H1 (cell line): ENCODE data around the gene PDCD7. TPM values are rescaled to one million over a fixed set of nuclear protein-coding genes. Genes with fewer than 3 reads are reported as not detected.

Experiments used
- CTCF ChIA-PET: fragments of 300-600 bp; sonication (Branson Sonifier 250); formaldehyde crosslinking; loops from one replicate; lab custom pipeline; 2021; ENCODE audit not compliant: partially characterized antibody; lab: Charles Lee
- POLR2A ChIA-PET: fragments of 300-600 bp; sonication (Branson Sonifier 250); formaldehyde crosslinking; loops from one replicate; lab custom pipeline; 2021; ENCODE audit warnings: inconsistent platforms; ENCODE audit not compliant: partially characterized antibody; lab: Charles Lee
- DNase-seq, 2 experiments: peaks; one replicate each; pipeline versions ENCODE4 v3.0.0 to v3.0.0-alpha.2; 2010 to 2022; ENCODE audit warnings: low spot score in 2 of 2, low read depth in 1 of 2, mixed read lengths in 1 of 2
- FAIRE-seq: peaks from 2 replicates; lab custom pipeline; 2011; peaks lifted over from hg19 to GRCh38; lab: Jason Lieb, UNC
- H2AFZ ChIP-seq: 2 replicates; pipeline ENCODE4 v1.8.1; 2012; ENCODE audit warnings: low read length, inconsistent platforms
- H2AK5ac ChIP-seq: 2 replicates; pipeline ENCODE4 v1.6.1; 2013; ENCODE audit warnings: low read depth, low read length
- H2BK120ac ChIP-seq: replicated peaks from 2 replicates; pipeline ENCODE3; 2013; ENCODE audit warnings: low read depth, low read length, inconsistent platforms
- H2BK12ac ChIP-seq: 2 replicates; pipeline ENCODE4 v1.6.1; 2013; ENCODE audit warnings: low read depth, low read length
- H2BK15ac ChIP-seq: 2 replicates; pipeline ENCODE4 v1.6.1; 2013; ENCODE audit warnings: low read length
- H2BK20ac ChIP-seq: 2 replicates; pipeline ENCODE4 v1.6.1; 2013; ENCODE audit warnings: low read length
- H2BK5ac ChIP-seq: 2 replicates; pipeline ENCODE4 v1.6.1; 2013; ENCODE audit warnings: low read depth, low read length
- H3K14ac ChIP-seq: 2 replicates; pipeline ENCODE4 v1.6.1; 2013; ENCODE audit warnings: inconsistent platforms; ENCODE audit not compliant: insufficient read length
- H3K18ac ChIP-seq: 2 replicates; pipeline ENCODE4 v1.6.1; 2013; ENCODE audit warnings: low read length; ENCODE audit errors: extremely low read depth
- H3K23ac ChIP-seq: 2 replicates; pipeline ENCODE4 v1.6.1; 2013; ENCODE audit warnings: inconsistent platforms; ENCODE audit not compliant: insufficient read length
- H3K23me2 ChIP-seq: 2 replicates; pipeline ENCODE4 v1.6.1; 2013; ENCODE audit warnings: low read depth, low read length
- H3K27ac ChIP-seq: 2 replicates; pipeline ENCODE4 v1.6.1; 2011; ENCODE audit warnings: low read depth, low read length, inconsistent platforms
- H3K27me3 ChIP-seq, 4 experiments: replicated peaks in 1 of 4; 1 replicate in 1 of 4; 2 replicates in 3 of 4; pipeline versions ENCODE4 v1.6.1 to v1.8.1; 2011 to 2013; ENCODE audit warnings: low read length in 3 of 4, mild to moderate bottlenecking in 3 of 4, inconsistent platforms in 2 of 4, mixed read lengths in 2 of 4, moderate library complexity in 1 of 4; ENCODE audit not compliant: control insufficient read depth in 3 of 4, insufficient read depth in 3 of 4; ENCODE audit errors: extremely low read depth in 1 of 4
- H3K36me3 ChIP-seq, 4 experiments: 2 replicates each; pipeline versions ENCODE4 v1.6.1 to v1.8.1; 2011 to 2013; ENCODE audit warnings: mild to moderate bottlenecking in 4 of 4, low read length in 3 of 4, moderate library complexity in 2 of 4, control low read depth in 1 of 4, inconsistent platforms in 1 of 4; ENCODE audit not compliant: insufficient read depth in 4 of 4, control insufficient read depth in 2 of 4
- H3K4ac ChIP-seq: replicated peaks from 2 replicates; pipeline ENCODE3; 2013; ENCODE audit warnings: low read length, low read depth, mixed read lengths, inconsistent platforms; ENCODE audit not compliant: insufficient read length
- H3K4me1 ChIP-seq, 4 experiments: replicated peaks in 1 of 4; 1 replicate in 1 of 4; 2 replicates in 3 of 4; pipeline versions ENCODE4 v1.6.1 to v1.8.1; 2011 to 2013; ENCODE audit warnings: low read length in 3 of 4, inconsistent platforms in 2 of 4, mixed read lengths in 1 of 4; ENCODE audit not compliant: insufficient read depth in 4 of 4, control insufficient read depth in 3 of 4
- H3K4me2 ChIP-seq, 2 experiments: 2 replicates each; pipeline versions ENCODE4 v1.6.1 to v1.8.1; 2011 to 2013; ENCODE audit warnings: low read depth in 2 of 2, low read length in 2 of 2, control low read depth in 1 of 2, inconsistent platforms in 1 of 2, mild to moderate bottlenecking in 1 of 2; ENCODE audit not compliant: insufficient read depth in 1 of 2
- H3K4me3 ChIP-seq, 4 experiments: fragments of 200-600, 300-600 bp in 1 of 4; sonication (generic), shearing (Covaris generic), sonication (Bioruptor Twin) in 1 of 4; 2 replicates each; pipeline versions ENCODE4 v1.5.1 to v1.8.1; 2011 to 2016; ENCODE audit warnings: low read length in 4 of 4, low read depth in 3 of 4, control low read depth in 2 of 4, inconsistent platforms in 2 of 4, mild to moderate bottlenecking in 2 of 4, mixed read lengths in 1 of 4, moderate library complexity in 1 of 4; ENCODE audit not compliant: insufficient read depth in 2 of 4; ENCODE audit errors: extremely low read depth in 1 of 4
- H3K56ac ChIP-seq: replicated peaks from 2 replicates; pipeline ENCODE3; 2013; ENCODE audit warnings: low read depth, mild to moderate bottlenecking, mixed read lengths, low read length, inconsistent platforms; ENCODE audit not compliant: insufficient read length
- H3K79me1 ChIP-seq: 2 replicates; pipeline ENCODE4 v1.6.1; 2013; ENCODE audit warnings: low read depth, low read length, control low read depth
- H3K79me2 ChIP-seq, 2 experiments: 2 replicates each; pipeline versions ENCODE4 v1.6.1 to v1.8.1; 2012 to 2013; ENCODE audit warnings: low read length in 2 of 2, mild to moderate bottlenecking in 2 of 2, inconsistent platforms in 1 of 2; ENCODE audit not compliant: insufficient read depth in 2 of 2, control insufficient read depth in 1 of 2
- H3K9ac ChIP-seq, 4 experiments: replicated peaks in 1 of 4; 1 replicate in 1 of 4; 2 replicates in 3 of 4; pipeline versions ENCODE4 v1.6.1 to v1.8.1; 2011 to 2013; ENCODE audit warnings: low read depth in 3 of 4, low read length in 3 of 4, control low read depth in 2 of 4, mild to moderate bottlenecking in 2 of 4, moderate library complexity in 2 of 4, inconsistent platforms in 1 of 4; ENCODE audit errors: extremely low read depth in 1 of 4
- H3K9me3 ChIP-seq, 2 experiments: 2 replicates each; pipeline versions ENCODE4 v1.6.1 to v1.8.1; 2012 to 2013; ENCODE audit warnings: mild to moderate bottlenecking in 2 of 2, moderate library complexity in 2 of 2, control low read depth in 1 of 2, inconsistent platforms in 1 of 2, low read depth in 1 of 2, low read length in 1 of 2, mixed read lengths in 1 of 2; ENCODE audit not compliant: insufficient read depth in 2 of 2
- H4K20me1 ChIP-seq, 2 experiments: replicated peaks in 1 of 2; 2 replicates each; pipeline versions ENCODE3 to v1.8.1; 2011 to 2013; ENCODE audit warnings: inconsistent platforms in 2 of 2, low read length in 2 of 2, mild to moderate bottlenecking in 1 of 2; ENCODE audit not compliant: insufficient read depth in 2 of 2, control insufficient read depth in 1 of 2
- H4K5ac ChIP-seq: 2 replicates; pipeline ENCODE4 v1.6.1; 2013; ENCODE audit warnings: low read length, low read depth, mixed read lengths, inconsistent platforms; ENCODE audit not compliant: insufficient read length
- H4K8ac ChIP-seq: 2 replicates; pipeline ENCODE4 v1.8.0; 2013; ENCODE audit warnings: mild to moderate bottlenecking, moderate library complexity, low read length, inconsistent platforms; ENCODE audit not compliant: insufficient read depth; ENCODE audit errors: extremely low read depth
- H4K91ac ChIP-seq: replicated peaks from 2 replicates; pipeline ENCODE3; 2013; ENCODE audit warnings: low read length, mixed read lengths, inconsistent platforms; ENCODE audit not compliant: insufficient read length
- CBX5 ChIP-seq: fragments of 300-800, 300-1000 bp; sonication (generic); IDR thresholded peaks from 2 replicates; pipeline ENCODE4 v1.7.1; 2016; ENCODE audit warnings: antibody characterized with exemption, low read length, low read depth
- HDAC6 ChIP-seq: IDR thresholded peaks from one replicate; pipeline ENCODE4 v1.7.1; 2012; ENCODE audit warnings: low read depth, mild to moderate bottlenecking, inconsistent platforms, low read length, moderate library complexity
- JUN ChIP-seq: IDR thresholded peaks from 2 replicates; pipeline ENCODE4 v1.6.1; 2011; ENCODE audit warnings: low read depth, mild to moderate bottlenecking, improper control_type of control experiment, low read length
- PHF8 ChIP-seq: fragments of 200-600 bp; sonication (generic); conservative IDR thresholded peaks from 2 replicates; pipeline ENCODE4 v1.7.1; 2012; ENCODE audit warnings: low read depth, mild to moderate bottlenecking, inconsistent platforms, low read length, moderate library complexity
- POLR2A ChIP-seq, 2 experiments: IDR thresholded peaks; 1 replicate in 1 of 2; 2 replicates in 1 of 2; pipeline ENCODE4 v1.6.1; 2011; ENCODE audit warnings: low read depth in 2 of 2, low read length in 2 of 2, mild to moderate bottlenecking in 2 of 2; ENCODE audit errors: control extremely low read depth in 1 of 2
- SIRT6 ChIP-seq: IDR thresholded peaks from one replicate; pipeline ENCODE4 v1.7.1; 2012; ENCODE audit warnings: low read length, inconsistent platforms
- SP2 ChIP-seq: IDR thresholded peaks from 2 replicates; pipeline ENCODE4 v1.6.1; 2012; ENCODE audit warnings: mild to moderate bottlenecking, low read length, inconsistent platforms
- SRF ChIP-seq: IDR thresholded peaks from 2 replicates; pipeline ENCODE4 v1.6.1; 2011; ENCODE audit warnings: mild to moderate bottlenecking, low read depth, low read length, moderate library complexity
- TAF7 ChIP-seq: optimal IDR thresholded peaks from 2 replicates; pipeline ENCODE3; 2011; ENCODE audit warnings: low read depth, mild to moderate bottlenecking, inconsistent platforms, low read length, moderate library complexity, borderline replicate concordance
- WGBS, 2 experiments: shearing (Covaris generic) in 1 of 2; methylation state at CpG; one replicate each; pipeline versions ENCODE4 v1.1.6 to v1.1.7; 2013 to 2015; ENCODE audit warnings: low lambda C conversion rate in 2 of 2, mixed read lengths in 2 of 2, inconsistent platforms in 1 of 2, low coverage in 1 of 2, missing lambda C conversion rate in 1 of 2; ENCODE audit not compliant: insufficient replicate concordance in 2 of 2, insufficient coverage in 1 of 2, insufficient read length in 1 of 2; ENCODE audit errors: extremely low coverage in 1 of 2, missing lambda C conversion rate in 1 of 2; 5-methylcytosine and 5-hydroxymethylcytosine counted together
- polyA plus RNA-seq, 7 experiments: library from polyadenylated mRNA; depleted of rRNA in 3 of 7; stranded (reverse) in 5 of 7; unstranded in 2 of 7; fragments of >200 nt in 5 of 7; fragments of 200-250 nt in 2 of 7; gene quantifications; 1 replicate in 5 of 7; 2 replicates in 1 of 7; 4 replicates in 1 of 7; pipeline versions ENCODE4 v1.2.1 to v1.2.3, GENCODE V29; 2011 to 2013; ENCODE audit warnings: missing spikeins in 2 of 7, mixed read lengths in 2 of 7
- total RNA-seq: library from RNA; stranded (reverse); fragmentation: NEBNext Ultra II Directional; extraction: Animal tissue kit (Norgen Biotek cat#: 25700); gene quantifications from 2 replicates; pipeline ENCODE4 v1.2.1, GENCODE V29; 2021
- TF ChIP-seq, protein P1 (sequence below): IDR thresholded peaks from 2 replicates; pipeline ENCODE4 v1.6.1; 2011; ENCODE audit warnings: low read depth, mild to moderate bottlenecking, low read length; ENCODE audit not compliant: insufficient read depth
- TF ChIP-seq, protein P2 (sequence below): IDR thresholded peaks from 2 replicates; pipeline ENCODE4 v1.6.1; 2011; ENCODE audit warnings: low read length, improper control_type of control experiment

The PDCD7 gene
- total and polyA plus RNA-seq, 2 of the 8 experiments (the other 6 are each of a cell fraction or from before 2014, with no cell fraction given): 11.5 to 25.6 TPM

DNA sequence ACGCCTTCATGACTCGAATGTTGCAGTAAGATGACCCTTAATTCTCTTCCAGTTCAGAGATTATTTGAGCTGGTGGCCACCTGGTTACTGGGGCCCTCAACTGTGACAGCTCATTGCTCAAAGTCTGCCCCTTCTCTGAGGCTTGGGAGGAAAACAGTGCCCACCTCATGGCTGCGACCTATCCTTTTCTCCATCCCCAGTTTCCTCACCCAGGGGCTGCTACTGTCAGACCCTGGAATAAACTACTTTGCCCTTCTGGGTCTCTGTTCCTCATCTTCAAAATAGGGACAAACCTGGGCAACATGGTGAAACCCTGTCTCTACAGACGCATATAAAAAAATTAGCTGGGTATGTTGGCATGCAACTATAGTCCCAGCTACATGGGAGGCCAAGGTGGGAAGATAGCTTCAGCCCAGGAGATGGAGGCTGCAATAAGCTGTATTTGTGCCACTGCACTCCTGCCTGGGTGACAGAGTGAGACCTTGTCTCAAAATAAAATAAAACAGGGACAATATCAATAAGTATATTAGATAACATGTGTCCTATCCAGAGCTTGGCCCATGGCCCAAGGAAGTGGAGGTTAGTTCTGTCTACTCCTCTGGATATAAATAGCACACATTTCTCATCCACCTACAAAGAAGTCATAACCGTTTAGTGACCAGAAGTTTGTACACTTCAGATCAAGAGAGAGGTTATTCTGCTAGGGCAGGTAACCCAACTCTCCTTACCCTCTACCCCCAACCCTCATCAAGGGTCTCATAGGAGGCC, 63.6 kb downstream of the PDCD7 start:
- no peak overlapping the region for H2BK20ac ChIP-seq
- no peak overlapping the region for H4K91ac ChIP-seq
- no peak overlapping the region for H3K4me3 ChIP-seq
- H4K20me1 ChIP-seq: no peaks in the 10 kb centered on the region
- peaks cover 3% of the 10 kb centered on the region in 2 experiments; a peak in 2 of 4 replicates for H3K9me3 ChIP-seq
- H2AK5ac ChIP-seq: no peak overlapping the region
- DNase-seq (no peak), FAIRE-seq (no peak)
- peaks cover 6% of the 10 kb centered on the region; the same call in 1 of the 2 replicates for H3K23me2 ChIP-seq
- no peak overlapping the region for H4K5ac ChIP-seq
- no peaks in the 10 kb centered on the region; a peak in 1 of 4 replicates for H3K79me2 ChIP-seq
- ChIA-PET CTCF (interaction anchor here (0.6 to 33.2 kb wide), 5 partner anchors 4 to 429 kb away, joined by 5 to 1213 read pairs (median 23); partner anchors contain the start of genes KBTBD13, RASL12 and SLC51B), POLR2A (interaction anchor here (1.4 to 8.0 kb wide), 2 partner anchors 12 to 14 kb away, joined by 3 to 93 read pairs; partner anchors contain the start of gene KBTBD13)
- H3K9ac ChIP-seq: no peak overlapping the region
- no peak overlapping the region for H3K27ac ChIP-seq
- H3K56ac ChIP-seq: no peak overlapping the region
- H4K8ac ChIP-seq: no peak overlapping the region
- no peak overlapping the region for H2BK12ac ChIP-seq
- no peak overlapping the region for H3K23ac ChIP-seq
- WGBS, 2 experiments: 89% methylated on average over 5 of the region's 5 CpGs; no CpG with 5 or more reads in 1 of the 2 experiments
- TF ChIP-seq, protein P1, sequence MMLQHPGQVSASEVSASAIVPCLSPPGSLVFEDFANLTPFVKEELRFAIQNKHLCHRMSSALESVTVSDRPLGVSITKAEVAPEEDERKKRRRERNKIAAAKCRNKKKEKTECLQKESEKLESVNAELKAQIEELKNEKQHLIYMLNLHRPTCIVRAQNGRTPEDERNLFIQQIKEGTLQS: no peak
- no peak for TF ChIP-seq SIRT6
- no peak for TF ChIP-seq PHF8
- TF ChIP-seq, protein P2, sequence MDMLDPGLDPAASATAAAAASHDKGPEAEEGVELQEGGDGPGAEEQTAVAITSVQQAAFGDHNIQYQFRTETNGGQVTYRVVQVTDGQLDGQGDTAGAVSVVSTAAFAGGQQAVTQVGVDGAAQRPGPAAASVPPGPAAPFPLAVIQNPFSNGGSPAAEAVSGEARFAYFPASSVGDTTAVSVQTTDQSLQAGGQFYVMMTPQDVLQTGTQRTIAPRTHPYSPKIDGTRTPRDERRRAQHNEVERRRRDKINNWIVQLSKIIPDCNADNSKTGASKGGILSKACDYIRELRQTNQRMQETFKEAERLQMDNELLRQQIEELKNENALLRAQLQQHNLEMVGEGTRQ: no peak
- TF ChIP-seq POLR2A (IDR thresholded peaks at IDR 0.05; ENCODE audit: control extremely low read depth in 1 of 2, low read depth in 2 of 2, low read length in 2 of 2): no peak
- TF ChIP-seq SP2: no peak
- TF ChIP-seq HDAC6: no peak
- no peak for TF ChIP-seq CBX5
- TF ChIP-seq TAF7: no peak
- TF ChIP-seq JUN: no peak
- TF ChIP-seq SRF: no peak
- no peak overlapping the region for H2BK5ac ChIP-seq
- H3K4me1 ChIP-seq: peaks cover 5 to 19% (median 7%) of the 10 kb centered on the region in 4 experiments
- no peak overlapping the region for H2BK15ac ChIP-seq
- peaks cover 3% of the 10 kb centered on the region; the same call in 1 of the 2 replicates for H3K79me1 ChIP-seq
- no peak overlapping the region for H2BK120ac ChIP-seq
- H3K4ac ChIP-seq: no peak overlapping the region
- no peak overlapping the region for H3K4me2 ChIP-seq
- H3K14ac ChIP-seq: no peak overlapping the region
- no peak overlapping the region for H2AFZ ChIP-seq
- no peaks in the 10 kb centered on the region for H3K36me3 ChIP-seq
- H3K27me3 ChIP-seq: peaks cover 0 to 6% (median 1%) of the 10 kb centered on the region in 4 experiments; a peak in 3 of 7 replicates
- H3K18ac ChIP-seq: no peak overlapping the region
